ENCODE data around the gene IFITM10.

Gene IFITM10

GRCh38 chr11:1777737-1778136 lies 27.3 kb upstream of the IFITM10 start:
- ChIA-PET POLR2A (interaction anchor here (0.9 kb wide), 1 partner anchor 11 kb away, joined by 3 read pairs; no protein-coding TSS in a partner anchor), CTCF (no interaction called here)
- DNase-seq (ENCODE audit: extremely low spot score) = no peak
- TF ChIP-seq FOXA1 (IDR thresholded peaks at IDR 0.05) (no peak), L3MBTL2 (conservative IDR thresholded peaks at IDR 0.05) (no peak), FOXK2 (IDR thresholded peaks at IDR 0.05) (no peak), NFRKB (IDR thresholded peaks at IDR 0.05) (no peak), LEF1 (IDR thresholded peaks at IDR 0.05; ENCODE audit: borderline replicate concordance) (no peak), BHLHE40 (IDR thresholded peaks at IDR 0.05; ENCODE audit: borderline replicate concordance) (no peak), HDGF (IDR thresholded peaks at IDR 0.05; ENCODE audit: borderline replicate concordance) (no peak), CTBP1 (IDR thresholded peaks at IDR 0.05; ENCODE audit: borderline replicate concordance) (no peak), ZNF384 (IDR thresholded peaks at IDR 0.05) (no peak)

GRCh38 chr11:1776944-1777715 lies 26.7 kb upstream of the IFITM10 start:
- TF ChIP-seq BHLHE40 (IDR thresholded peaks at IDR 0.05; ENCODE audit: borderline replicate concordance) = no peak
- no peak for TF ChIP-seq TARDBP (IDR thresholded peaks at IDR 0.05)
- TF ChIP-seq L3MBTL2 (conservative IDR thresholded peaks at IDR 0.05) = no peak
- no peak for TF ChIP-seq NFRKB (IDR thresholded peaks at IDR 0.05)
- TF ChIP-seq ELF4 (IDR thresholded peaks at IDR 0.05) = no peak
- no peak for TF ChIP-seq ARNT (IDR thresholded peaks at IDR 0.05)
- no peak for TF ChIP-seq LEF1 (IDR thresholded peaks at IDR 0.05; ENCODE audit: borderline replicate concordance)
- no peak for TF ChIP-seq HDGF (IDR thresholded peaks at IDR 0.05; ENCODE audit: borderline replicate concordance)
- ChIA-PET CTCF (no interaction called here), POLR2A (interaction anchor here (0.9 kb wide), 1 partner anchor 10 kb away, joined by 3 read pairs; no protein-coding TSS in a partner anchor)
- no peak for DNase-seq (ENCODE audit: extremely low spot score)

GRCh38 chr11:1776331-1776851 lies 26.0 kb upstream of the IFITM10 start:
- CTCF ChIA-PET = no interaction called here
- POLR2A ChIA-PET = no interaction called here
- no peak for DNase-seq (ENCODE audit: extremely low spot score)
- TF ChIP-seq FOXM1 (IDR thresholded peaks at IDR 0.05; ENCODE audit: borderline replicate concordance) (no peak), SP1 (IDR thresholded peaks at IDR 0.05) (no peak), ELF4 (IDR thresholded peaks at IDR 0.05) (no peak), TARDBP (IDR thresholded peaks at IDR 0.05) (no peak), NFRKB (IDR thresholded peaks at IDR 0.05) (no peak), ZNF384 (IDR thresholded peaks at IDR 0.05) (no peak), BHLHE40 (IDR thresholded peaks at IDR 0.05; ENCODE audit: borderline replicate concordance) (no peak), LEF1 (IDR thresholded peaks at IDR 0.05; ENCODE audit: borderline replicate concordance) (no peak), FOXK2 (IDR thresholded peaks at IDR 0.05) (no peak), PKNOX1 (IDR thresholded peaks at IDR 0.05) (no peak), ARNT (IDR thresholded peaks at IDR 0.05) (no peak), SUZ12 (IDR thresholded peaks at IDR 0.05) (no peak), CTBP1 (IDR thresholded peaks at IDR 0.05; ENCODE audit: borderline replicate concordance) (no peak)

GRCh38 chr11:1774886-1775285 lies 24.5 kb upstream of the IFITM10 start:
- DNase-seq (ENCODE audit: extremely low spot score) = no peak
- POLR2A ChIA-PET = no interaction called here
- no peak for TF ChIP-seq LEF1 (IDR thresholded peaks at IDR 0.05; ENCODE audit: borderline replicate concordance)
- CTCF ChIA-PET = no interaction called here

GRCh38 chr11:1773994-1774550 lies 23.7 kb upstream of the IFITM10 start:
- DNase-seq (ENCODE audit: extremely low spot score) = no peak
- CTCF ChIA-PET = interaction anchor here (2.1 kb wide), 1 partner anchor 8 kb away, joined by 4 read pairs; no protein-coding TSS in a partner anchor
- POLR2A ChIA-PET = interaction anchor here (2.5 kb wide), 1 partner anchor 10 kb away, joined by 13 read pairs; the partner anchor contains the start of gene CTSD
- TF ChIP-seq TARDBP (IDR thresholded peaks at IDR 0.05) = no peak

- ChIA-PET POLR2A (interaction anchor here (2.5 kb wide), 1 partner anchor 9 kb away, joined by 13 read pairs; the partner anchor contains the start of gene CTSD), CTCF (interaction anchor here (2.1 kb wide), 1 partner anchor 9 kb away, joined by 4 read pairs; no protein-coding TSS in a partner anchor)
- TF ChIP-seq FOXA1 (IDR thresholded peaks at IDR 0.05) = no peak
- no peak for TF ChIP-seq CTBP1 (IDR thresholded peaks at IDR 0.05; ENCODE audit: borderline replicate concordance)
- TF ChIP-seq HDGF (IDR thresholded peaks at IDR 0.05; ENCODE audit: borderline replicate concordance) = no peak
- no peak for TF ChIP-seq NFRKB (IDR thresholded peaks at IDR 0.05)
- TF ChIP-seq FOXM1 (IDR thresholded peaks at IDR 0.05; ENCODE audit: borderline replicate concordance) = no peak
- TF ChIP-seq SP1 (IDR thresholded peaks at IDR 0.05) = no peak
- TF ChIP-seq PKNOX1 (IDR thresholded peaks at IDR 0.05) = no peak
- TF ChIP-seq TARDBP (IDR thresholded peaks at IDR 0.05) = no peak
- no peak for TF ChIP-seq ZNF384 (IDR thresholded peaks at IDR 0.05)
- TF ChIP-seq LEF1 (IDR thresholded peaks at IDR 0.05; ENCODE audit: borderline replicate concordance) = no peak
- DNase-seq (ENCODE audit: extremely low spot score) = no peak
Measured at GRCh38 chr11:1773131-1773993, 23.0 kb upstream of the IFITM10 start.

All from HEK293T (cell line).